Measurements from ENCODE around the gene GLYR1.

DNA sequence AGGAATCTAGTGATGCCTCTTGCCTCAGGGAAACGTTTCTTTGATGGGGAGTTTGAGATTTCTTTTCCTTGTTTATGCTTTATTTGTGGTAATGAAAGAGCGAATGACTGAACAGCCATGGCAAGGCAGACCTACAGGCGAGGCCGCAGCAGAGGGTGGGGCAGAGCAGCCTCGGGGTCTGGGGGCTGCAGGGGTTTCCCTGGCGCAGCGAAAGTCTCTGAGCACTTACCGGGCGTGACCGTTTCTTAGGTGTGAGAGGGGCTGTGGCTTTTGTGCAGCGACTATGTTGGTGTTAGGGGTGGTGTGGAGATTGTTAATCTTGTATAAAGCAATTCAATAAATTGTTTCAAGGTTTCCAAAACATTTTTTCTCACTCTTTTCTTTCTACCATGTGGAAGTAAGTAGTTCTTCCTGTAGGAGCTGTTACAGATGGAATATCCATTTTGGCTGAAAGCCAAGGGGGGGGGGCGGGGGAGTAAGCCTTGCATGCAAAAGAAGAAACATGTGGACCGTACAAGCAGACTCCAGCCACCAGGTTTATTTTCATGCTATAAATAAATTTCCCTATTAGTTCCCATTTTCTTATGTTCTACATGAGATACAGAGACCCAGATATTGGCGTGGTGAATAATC lies 35.0 kb upstream of the GLYR1 start:
- TF ChIP-seq POLR2A (IDR thresholded peaks at IDR 0.05) = no peak
- TF ChIP-seq, protein P1, sequence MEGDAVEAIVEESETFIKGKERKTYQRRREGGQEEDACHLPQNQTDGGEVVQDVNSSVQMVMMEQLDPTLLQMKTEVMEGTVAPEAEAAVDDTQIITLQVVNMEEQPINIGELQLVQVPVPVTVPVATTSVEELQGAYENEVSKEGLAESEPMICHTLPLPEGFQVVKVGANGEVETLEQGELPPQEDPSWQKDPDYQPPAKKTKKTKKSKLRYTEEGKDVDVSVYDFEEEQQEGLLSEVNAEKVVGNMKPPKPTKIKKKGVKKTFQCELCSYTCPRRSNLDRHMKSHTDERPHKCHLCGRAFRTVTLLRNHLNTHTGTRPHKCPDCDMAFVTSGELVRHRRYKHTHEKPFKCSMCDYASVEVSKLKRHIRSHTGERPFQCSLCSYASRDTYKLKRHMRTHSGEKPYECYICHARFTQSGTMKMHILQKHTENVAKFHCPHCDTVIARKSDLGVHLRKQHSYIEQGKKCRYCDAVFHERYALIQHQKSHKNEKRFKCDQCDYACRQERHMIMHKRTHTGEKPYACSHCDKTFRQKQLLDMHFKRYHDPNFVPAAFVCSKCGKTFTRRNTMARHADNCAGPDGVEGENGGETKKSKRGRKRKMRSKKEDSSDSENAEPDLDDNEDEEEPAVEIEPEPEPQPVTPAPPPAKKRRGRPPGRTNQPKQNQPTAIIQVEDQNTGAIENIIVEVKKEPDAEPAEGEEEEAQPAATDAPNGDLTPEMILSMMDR (IDR thresholded peaks at IDR 0.05) = no peak
